HepG2 (cell line): ENCODE data around the gene C11orf58. TPM values are rescaled to one million over a fixed set of nuclear protein-coding genes. Genes with fewer than 3 reads are reported as not detected.

ENCODE experiments used
- ATAC-seq: fragments of 200-7000 bp; cut with Tn5 transposase; 3 replicates; pipeline ENCODE4 v1.9.1; 2020; ENCODE audit warnings: mild to moderate bottlenecking, moderate library complexity
- BruUV-seq: library from RNA; stranded (reverse); fragments of 400-500 nt; replicated peaks from 2 replicates; lab custom pipeline; 2021; lab: Mats Ljungman, UMichigan
- CTCF ChIA-PET: fragments of 300-600 bp; formaldehyde crosslinking; extraction: SDS; loops from one replicate; lab custom pipeline; 2021; ENCODE audit warnings: low total read pairs, inconsistent platforms, low intra/inter-chr PET ratio; lab: Yijun Ruan, JAX
- POLR2A ChIA-PET: fragments of 350-600 bp; sonication (Branson Sonifier 250); formaldehyde crosslinking; loops from one replicate; lab custom pipeline; 2020; ENCODE audit warnings: antibody characterized with exemption, inconsistent platforms; lab: Yijun Ruan, JAX
- DNase-seq: peaks from one replicate; pipeline ENCODE4 v3.0.0-alpha.2; 2015; ENCODE audit warnings: low spot score
- FAIRE-seq: peaks from 3 replicates; lab custom pipeline; 2011; peaks lifted over from hg19 to GRCh38; lab: Jason Lieb, UNC
- H2AFZ ChIP-seq: one replicate; pipeline ENCODE4 v1.6.1; 2011; ENCODE audit warnings: low read length, inconsistent platforms
- H3K27ac ChIP-seq: fragments of 300-600 bp; 3 replicates; pipeline ENCODE4 v1.8.0; 2011; ENCODE audit warnings: mixed run types, mild to moderate bottlenecking, mixed read lengths, low read length, inconsistent platforms; ENCODE audit not compliant: insufficient read depth; ENCODE audit errors: extremely low read length
- H3K27me3 ChIP-seq, 2 experiments: fragments of 200-600 bp in 1 of 2; 2 replicates in 1 of 2; 3 replicates in 1 of 2; pipeline versions ENCODE4 v1.6.0 to v1.8.0; 2011; ENCODE audit warnings: low read length in 2 of 2, mild to moderate bottlenecking in 2 of 2, moderate library complexity in 2 of 2, inconsistent platforms in 1 of 2; ENCODE audit not compliant: insufficient read depth in 2 of 2, control insufficient read depth in 1 of 2
- H3K36me3 ChIP-seq, 2 experiments: fragments of 200-600 bp in 1 of 2; replicated peaks in 1 of 2; 2 replicates in 1 of 2; 3 replicates in 1 of 2; pipeline versions ENCODE4 v1.5.1 to v1.8.0; 2011; ENCODE audit warnings: low read length in 2 of 2, inconsistent platforms in 1 of 2; ENCODE audit not compliant: insufficient read depth in 2 of 2, control insufficient read depth in 1 of 2
- H3K4me1 ChIP-seq: 2 replicates; pipeline ENCODE4 v1.5.1; 2012; ENCODE audit warnings: low read length, inconsistent platforms; ENCODE audit not compliant: insufficient read depth
- H3K4me2 ChIP-seq: 2 replicates; pipeline ENCODE4 v1.6.0; 2011; ENCODE audit warnings: low read depth, low read length, inconsistent platforms
- H3K4me3 ChIP-seq, 3 experiments: fragments of 200-600 bp in 1 of 3; sonication (generic), shearing (Covaris generic) in 1 of 3; replicated peaks in 1 of 3; 2 replicates each; pipeline ENCODE4 v1.5.1; 2011 to 2016; ENCODE audit warnings: low read length in 3 of 3, inconsistent platforms in 2 of 3, low read depth in 2 of 3, mild to moderate bottlenecking in 2 of 3, control low read depth in 1 of 3, mixed read lengths in 1 of 3; ENCODE audit not compliant: insufficient read depth in 1 of 3
- H3K79me2 ChIP-seq: one replicate; pipeline ENCODE4 v1.6.1; 2011; ENCODE audit warnings: low read length, inconsistent platforms; ENCODE audit not compliant: insufficient read depth
- H3K9ac ChIP-seq: 2 replicates; pipeline ENCODE4 v1.6.0; 2011; ENCODE audit warnings: mild to moderate bottlenecking, low read depth, low read length, inconsistent platforms; ENCODE audit not compliant: insufficient read depth
- H3K9me3 ChIP-seq: 2 replicates; pipeline ENCODE4 v1.5.1; 2012; ENCODE audit warnings: mild to moderate bottlenecking, low read length
- H4K20me1 ChIP-seq: 2 replicates; pipeline ENCODE4 v1.6.0; 2011; ENCODE audit warnings: inconsistent platforms, mild to moderate bottlenecking, low read length, moderate library complexity; ENCODE audit not compliant: insufficient read depth
- BHLHE40 ChIP-seq: IDR thresholded peaks from 2 replicates; pipeline ENCODE4 v1.6.1; 2011; ENCODE audit warnings: low read length, improper control_type of control experiment
- BORCS8-MEF2B ChIP-seq: sonication (generic); formaldehyde crosslinking; IDR thresholded peaks from 2 replicates; pipeline ENCODE4 v1.8.0; 2022; ENCODE audit warnings: mild to moderate bottlenecking, missing genetic modification reagents
- CHCHD3 ChIP-seq: sonication (generic); formaldehyde crosslinking; IDR thresholded peaks from 2 replicates; pipeline ENCODE4 v1.8.0; 2022; ENCODE audit warnings: mild to moderate bottlenecking, missing genetic modification reagents, moderate library complexity
- NFE2L2 ChIP-seq: fragments of 150-350 bp; IDR thresholded peaks from 2 replicates; pipeline ENCODE4 v1.6.1; 2014; ENCODE audit warnings: low read length
- NFKBIZ ChIP-seq: IDR thresholded peaks from 2 replicates; pipeline ENCODE4 v1.6.1; 2018; ENCODE audit warnings: missing genetic modification reagents, missing compliant biosample characterization
- SP140L ChIP-seq: sonication (generic); formaldehyde crosslinking; IDR thresholded peaks from 2 replicates; pipeline ENCODE4 v1.4.0; 2020; ENCODE audit warnings: missing genetic modification reagents, borderline replicate concordance
- TBP ChIP-seq: sonication (generic); formaldehyde crosslinking; IDR thresholded peaks from 2 replicates; pipeline ENCODE4 v1.5.0; 2020; ENCODE audit warnings: missing genetic modification reagents
- ZBTB3 ChIP-seq: sonication (generic); formaldehyde crosslinking; IDR thresholded peaks from 2 replicates; pipeline ENCODE4 v1.4.0; 2020; ENCODE audit warnings: low read depth, mild to moderate bottlenecking, moderate library complexity, missing genetic modification reagents, borderline replicate concordance
- ZNF256 ChIP-seq: sonication (generic); formaldehyde crosslinking; conservative IDR thresholded peaks from 2 replicates; pipeline ENCODE4 v1.4.0; 2020; ENCODE audit warnings: missing genetic modification reagents
- ZNF776 ChIP-seq: sonication (generic); formaldehyde crosslinking; IDR thresholded peaks from 2 replicates; pipeline ENCODE4 v1.4.0; 2020; ENCODE audit warnings: mild to moderate bottlenecking, missing genetic modification reagents
- ZNF879 ChIP-seq: sonication (generic); formaldehyde crosslinking; IDR thresholded peaks from 2 replicates; pipeline ENCODE4 v1.8.1; 2023; ENCODE audit warnings: missing genetic modification reagents
- ZZZ3 ChIP-seq: sonication (generic); formaldehyde crosslinking; IDR thresholded peaks from 2 replicates; pipeline ENCODE4 v1.4.0; 2020; ENCODE audit warnings: missing genetic modification reagents, mild to moderate bottlenecking, borderline replicate concordance
- WGBS: methylation state at CpG from one replicate; pipeline ENCODE4 v1.1.6; 2017; ENCODE audit warnings: low lambda C conversion rate; 5-methylcytosine and 5-hydroxymethylcytosine counted together
- in situ Hi-C: cut with HindIII; loops from 2 replicates; pipeline ENCODE4 v1.10.0; 2017; ENCODE audit warnings: low pct_unique_long_range_greater_than_20kb; ENCODE audit not compliant: extremely low pct_ligation_motif_present
- intact Hi-C: fragments of 100-400 bp; cut with micrococcal nuclease; formaldehyde crosslinking; loops from one replicate; pipeline ENCODE4 v1.10.0; 2022; ENCODE audit not compliant: unreplicated experiment
- polyA plus RNA-seq, 8 experiments: library from polyadenylated mRNA; depleted of rRNA in 3 of 8; stranded (reverse) in 7 of 8; unstranded in 1 of 8; fragments of >200 nt; fragmentation: Illumina TruSeq in 4 of 8; extraction: Trizol in 4 of 8; gene quantifications; 2 replicates each; pipeline versions ENCODE4 v1.2.1 to v1.2.3, GENCODE V29; 2011 to 2016; ENCODE audit warnings: low read depth in 4 of 8, missing spikeins in 1 of 8, mixed read lengths in 1 of 8; ENCODE audit not compliant: insufficient read depth in 1 of 8
- total RNA-seq, 5 experiments: library from RNA; depleted of rRNA; stranded (reverse); fragments of >200 nt; fragmentation: Illumina TruSeq; extraction: Trizol; gene quantifications; 2 replicates each; pipeline ENCODE4 v1.2.3, GENCODE V29; 2016; ENCODE audit warnings: low read depth in 1 of 5
- TF ChIP-seq, protein P1 (sequence below): sonication (generic); formaldehyde crosslinking; IDR thresholded peaks from 2 replicates; pipeline ENCODE4 v1.4.0; 2020; ENCODE audit warnings: mild to moderate bottlenecking, low read depth, missing genetic modification reagents
- TF ChIP-seq, protein P2 (sequence below): sonication (generic); formaldehyde crosslinking; IDR thresholded peaks from 2 replicates; pipeline ENCODE4 v1.4.0; 2020; ENCODE audit warnings: mild to moderate bottlenecking, missing genetic modification reagents
- TF ChIP-seq, protein P3 (sequence below): sonication (generic); formaldehyde crosslinking; IDR thresholded peaks from 2 replicates; pipeline ENCODE4 v1.4.0; 2020; ENCODE audit warnings: mild to moderate bottlenecking, missing genetic modification reagents, borderline replicate concordance
- TF ChIP-seq, protein P4 (sequence below): sonication (generic); formaldehyde crosslinking; IDR thresholded peaks from 2 replicates; pipeline ENCODE4 v1.4.0; 2020; ENCODE audit warnings: missing genetic modification reagents
- TF ChIP-seq, protein P5 (sequence below): sonication (generic); formaldehyde crosslinking; IDR thresholded peaks from 2 replicates; pipeline ENCODE4 v1.5.0; 2020; ENCODE audit warnings: mild to moderate bottlenecking, low read depth, missing genetic modification reagents, borderline replicate concordance

The C11orf58 gene
- total and polyA plus RNA-seq, 2 of the 13 experiments (the other 11 are each of a cell fraction or from before 2014, with no cell fraction given), result 83.8 to 167 TPM

DNA sequence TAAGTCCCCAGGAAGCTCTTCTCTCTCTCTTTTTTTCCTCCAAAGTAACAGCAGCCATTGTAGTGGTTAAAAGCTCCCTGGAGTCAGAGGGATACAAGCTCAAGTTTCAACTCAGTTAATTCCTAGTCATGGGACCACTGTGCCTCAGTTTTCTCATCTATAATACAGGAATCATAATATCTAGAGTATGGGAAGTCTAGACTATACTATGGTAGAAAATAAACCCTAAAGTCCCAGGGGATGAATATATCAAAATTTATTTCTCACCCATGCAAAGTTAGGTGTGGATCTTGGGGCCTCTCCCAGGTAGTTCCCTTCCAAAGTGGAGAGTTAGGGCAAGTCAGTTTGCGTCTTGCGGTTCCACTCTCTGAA lies 33.7 kb downstream of the C11orf58 start:
- FAIRE-seq, result no peak
- WGBS, result 100% methylated on average over 2 of the region's 2 CpGs
- Histone ChIP-seq H2AFZ (no peak overlapping the region), H3K36me3 (peaks cover 0 to 4% of the 10 kb centered on the region in 2 experiments; a peak in 2 of 5 replicates), H4K20me1 (no peaks in the 10 kb centered on the region), H3K9me3 (no peaks in the 10 kb centered on the region), H3K4me1 (peaks cover 46% of the 10 kb centered on the region), H3K4me3 (no peak overlapping the region), H3K27ac (no peak overlapping the region), H3K9ac (no peak overlapping the region), H3K79me2 (no peaks in the 10 kb centered on the region), H3K4me2 (no peak overlapping the region), H3K27me3 (no peaks in the 10 kb centered on the region)
- in situ Hi-C loops, result no loop called here
- CTCF ChIA-PET, result no interaction called here
- ATAC-seq, result no peak
- intact Hi-C loops, result no loop called here
- BruUV-seq, result no TSS peak
- POLR2A ChIA-PET, result no interaction called here
- no peak for DNase-seq
- no peak for TF ChIP-seq ZNF256 (CRISPR knock-in tag)
- TF ChIP-seq TBP (CRISPR knock-in tag), result no peak
- TF ChIP-seq BORCS8-MEF2B (CRISPR knock-in tag), result no peak
- no peak for TF ChIP-seq NFE2L2
- no peak for TF ChIP-seq SP140L
- TF ChIP-seq ZNF879 (CRISPR knock-in tag), result no peak
- TF ChIP-seq, protein P1, sequence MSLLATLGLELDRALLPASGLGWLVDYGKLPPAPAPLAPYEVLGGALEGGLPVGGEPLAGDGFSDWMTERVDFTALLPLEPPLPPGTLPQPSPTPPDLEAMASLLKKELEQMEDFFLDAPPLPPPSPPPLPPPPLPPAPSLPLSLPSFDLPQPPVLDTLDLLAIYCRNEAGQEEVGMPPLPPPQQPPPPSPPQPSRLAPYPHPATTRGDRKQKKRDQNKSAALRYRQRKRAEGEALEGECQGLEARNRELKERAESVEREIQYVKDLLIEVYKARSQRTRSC (CRISPR knock-in tag), result no peak
- TF ChIP-seq BHLHE40, result no peak
- no peak for TF ChIP-seq CHCHD3 (CRISPR knock-in tag)
- TF ChIP-seq ZBTB3 (CRISPR knock-in tag), result no peak
- TF ChIP-seq ZNF776 (CRISPR knock-in tag), result no peak
- TF ChIP-seq, protein P2, sequence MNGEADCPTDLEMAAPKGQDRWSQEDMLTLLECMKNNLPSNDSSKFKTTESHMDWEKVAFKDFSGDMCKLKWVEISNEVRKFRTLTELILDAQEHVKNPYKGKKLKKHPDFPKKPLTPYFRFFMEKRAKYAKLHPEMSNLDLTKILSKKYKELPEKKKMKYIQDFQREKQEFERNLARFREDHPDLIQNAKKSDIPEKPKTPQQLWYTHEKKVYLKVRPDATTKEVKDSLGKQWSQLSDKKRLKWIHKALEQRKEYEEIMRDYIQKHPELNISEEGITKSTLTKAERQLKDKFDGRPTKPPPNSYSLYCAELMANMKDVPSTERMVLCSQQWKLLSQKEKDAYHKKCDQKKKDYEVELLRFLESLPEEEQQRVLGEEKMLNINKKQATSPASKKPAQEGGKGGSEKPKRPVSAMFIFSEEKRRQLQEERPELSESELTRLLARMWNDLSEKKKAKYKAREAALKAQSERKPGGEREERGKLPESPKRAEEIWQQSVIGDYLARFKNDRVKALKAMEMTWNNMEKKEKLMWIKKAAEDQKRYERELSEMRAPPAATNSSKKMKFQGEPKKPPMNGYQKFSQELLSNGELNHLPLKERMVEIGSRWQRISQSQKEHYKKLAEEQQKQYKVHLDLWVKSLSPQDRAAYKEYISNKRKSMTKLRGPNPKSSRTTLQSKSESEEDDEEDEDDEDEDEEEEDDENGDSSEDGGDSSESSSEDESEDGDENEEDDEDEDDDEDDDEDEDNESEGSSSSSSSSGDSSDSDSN (CRISPR knock-in tag), result no peak
- TF ChIP-seq, protein P3, sequence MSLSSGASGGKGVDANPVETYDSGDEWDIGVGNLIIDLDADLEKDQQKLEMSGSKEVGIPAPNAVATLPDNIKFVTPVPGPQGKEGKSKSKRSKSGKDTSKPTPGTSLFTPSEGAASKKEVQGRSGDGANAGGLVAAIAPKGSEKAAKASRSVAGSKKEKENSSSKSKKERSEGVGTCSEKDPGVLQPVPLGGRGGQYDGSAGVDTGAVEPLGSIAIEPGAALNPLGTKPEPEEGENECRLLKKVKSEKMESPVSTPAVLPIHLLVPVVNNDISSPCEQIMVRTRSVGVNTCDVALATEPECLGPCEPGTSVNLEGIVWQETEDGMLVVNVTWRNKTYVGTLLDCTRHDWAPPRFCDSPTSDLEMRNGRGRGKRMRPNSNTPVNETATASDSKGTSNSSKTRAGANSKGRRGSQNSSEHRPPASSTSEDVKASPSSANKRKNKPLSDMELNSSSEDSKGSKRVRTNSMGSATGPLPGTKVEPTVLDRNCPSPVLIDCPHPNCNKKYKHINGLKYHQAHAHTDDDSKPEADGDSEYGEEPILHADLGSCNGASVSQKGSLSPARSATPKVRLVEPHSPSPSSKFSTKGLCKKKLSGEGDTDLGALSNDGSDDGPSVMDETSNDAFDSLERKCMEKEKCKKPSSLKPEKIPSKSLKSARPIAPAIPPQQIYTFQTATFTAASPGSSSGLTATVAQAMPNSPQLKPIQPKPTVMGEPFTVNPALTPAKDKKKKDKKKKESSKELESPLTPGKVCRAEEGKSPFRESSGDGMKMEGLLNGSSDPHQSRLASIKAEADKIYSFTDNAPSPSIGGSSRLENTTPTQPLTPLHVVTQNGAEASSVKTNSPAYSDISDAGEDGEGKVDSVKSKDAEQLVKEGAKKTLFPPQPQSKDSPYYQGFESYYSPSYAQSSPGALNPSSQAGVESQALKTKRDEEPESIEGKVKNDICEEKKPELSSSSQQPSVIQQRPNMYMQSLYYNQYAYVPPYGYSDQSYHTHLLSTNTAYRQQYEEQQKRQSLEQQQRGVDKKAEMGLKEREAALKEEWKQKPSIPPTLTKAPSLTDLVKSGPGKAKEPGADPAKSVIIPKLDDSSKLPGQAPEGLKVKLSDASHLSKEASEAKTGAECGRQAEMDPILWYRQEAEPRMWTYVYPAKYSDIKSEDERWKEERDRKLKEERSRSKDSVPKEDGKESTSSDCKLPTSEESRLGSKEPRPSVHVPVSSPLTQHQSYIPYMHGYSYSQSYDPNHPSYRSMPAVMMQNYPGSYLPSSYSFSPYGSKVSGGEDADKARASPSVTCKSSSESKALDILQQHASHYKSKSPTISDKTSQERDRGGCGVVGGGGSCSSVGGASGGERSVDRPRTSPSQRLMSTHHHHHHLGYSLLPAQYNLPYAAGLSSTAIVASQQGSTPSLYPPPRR (CRISPR knock-in tag), result no peak
- TF ChIP-seq, protein P4, sequence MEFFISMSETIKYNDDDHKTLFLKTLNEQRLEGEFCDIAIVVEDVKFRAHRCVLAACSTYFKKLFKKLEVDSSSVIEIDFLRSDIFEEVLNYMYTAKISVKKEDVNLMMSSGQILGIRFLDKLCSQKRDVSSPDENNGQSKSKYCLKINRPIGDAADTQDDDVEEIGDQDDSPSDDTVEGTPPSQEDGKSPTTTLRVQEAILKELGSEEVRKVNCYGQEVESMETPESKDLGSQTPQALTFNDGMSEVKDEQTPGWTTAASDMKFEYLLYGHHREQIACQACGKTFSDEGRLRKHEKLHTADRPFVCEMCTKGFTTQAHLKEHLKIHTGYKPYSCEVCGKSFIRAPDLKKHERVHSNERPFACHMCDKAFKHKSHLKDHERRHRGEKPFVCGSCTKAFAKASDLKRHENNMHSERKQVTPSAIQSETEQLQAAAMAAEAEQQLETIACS (CRISPR knock-in tag), result no peak
- TF ChIP-seq, protein P5, sequence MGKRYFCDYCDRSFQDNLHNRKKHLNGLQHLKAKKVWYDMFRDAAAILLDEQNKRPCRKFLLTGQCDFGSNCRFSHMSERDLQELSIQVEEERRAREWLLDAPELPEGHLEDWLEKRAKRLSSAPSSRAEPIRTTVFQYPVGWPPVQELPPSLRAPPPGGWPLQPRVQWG, result no peak
- no peak for TF ChIP-seq ZZZ3 (CRISPR knock-in tag)
- TF ChIP-seq NFKBIZ (CRISPR knock-in tag), result no peak
